Activated CD8-positive, alpha-beta T cell treated with anti-CD3 and anti-CD28 coated beads, Interleukin-2, amount 10 ng/mL, durations not matched to agents 7 days and 5 days (primary cell): Measurements from ENCODE around the gene GGTA1. TPM values are rescaled to one million over a fixed set of nuclear protein-coding genes. Genes with fewer than 3 reads are reported as not detected.
A peak's percentile ranks its signal among the peaks of the same experiment; 100 is the strongest.
"Not testable (repeated sequence)": the region's sequence is repeated elsewhere in the genome, so short reads cannot be mapped to it uniquely, and the experiment has no call there.

Source experiments
- ATAC-seq: fragments of 150-1000 bp; cut with Tn5 transposase; one replicate; pipeline ENCODE4 v1.10.0; 2021; ENCODE audit warnings: moderate library complexity
- CTCF ChIA-PET: fragments of 350-600 bp; sonication (Branson Sonifier 250); formaldehyde crosslinking; loops from one replicate; lab custom pipeline; 2021; ENCODE audit warnings: antibody characterized with exemption; lab: Charles Lee
- POLR2A ChIA-PET: fragments of 350-600 bp; sonication (Branson Sonifier 250); formaldehyde crosslinking; loops from one replicate; lab custom pipeline; 2021; ENCODE audit warnings: antibody characterized with exemption; lab: Charles Lee
- DNase-seq: peaks from one replicate; pipeline ENCODE4 v3.0.0-alpha.2; 2020
- H3K27ac Mint-ChIP-seq: one replicate; pipeline ENCODE4 v1.8.0; 2021; ENCODE audit warnings: mild to moderate bottlenecking, mixed read lengths
- H3K27me3 Mint-ChIP-seq: one replicate; pipeline ENCODE4 v1.8.0; 2021; ENCODE audit warnings: low read depth, mixed read lengths
- H3K36me3 Mint-ChIP-seq: one replicate; pipeline ENCODE4 v1.8.0; 2021; ENCODE audit warnings: low read depth, mixed read lengths
- H3K4me1 Mint-ChIP-seq: one replicate; pipeline ENCODE4 v1.8.0; 2021; ENCODE audit warnings: low read depth, mixed read lengths
- H3K4me3 Mint-ChIP-seq: one replicate; pipeline ENCODE4 v1.8.0; 2021; ENCODE audit warnings: mild to moderate bottlenecking, mixed read lengths
- H3K9me3 Mint-ChIP-seq: one replicate; pipeline ENCODE4 v1.8.0; 2022; ENCODE audit warnings: mixed read lengths; ENCODE audit not compliant: insufficient read depth
- total RNA-seq, 2 experiments: library from RNA; stranded (reverse); gene quantifications; one replicate each; pipeline ENCODE4 v1.2.3, GENCODE V29; 2021

GGTA1 gene
- total RNA-seq, 2 experiments from 2014 or later: not detected

GRCh38 chr9:121478816-121479676, 20.6 kb downstream of the GGTA1 start:
- ChIA-PET CTCF (interaction anchor here (0.8 to 1.6 kb wide), 2 partner anchors 18 to 19 kb away, joined by 3 to 6 read pairs; no protein-coding TSS in a partner anchor), POLR2A (no interaction called here)
- ATAC-seq: no peak
- H3K4me1 Mint-ChIP-seq: no peaks in the 10 kb centered on the region
- no peak overlapping the region for H3K27ac Mint-ChIP-seq
- H3K4me3 Mint-ChIP-seq: no peak overlapping the region
- no peaks in the 10 kb centered on the region for H3K9me3 Mint-ChIP-seq
- no peaks in the 10 kb centered on the region for H3K36me3 Mint-ChIP-seq
- peaks cover 19% of the 10 kb centered on the region for H3K27me3 Mint-ChIP-seq
- no peak for DNase-seq

DNA sequence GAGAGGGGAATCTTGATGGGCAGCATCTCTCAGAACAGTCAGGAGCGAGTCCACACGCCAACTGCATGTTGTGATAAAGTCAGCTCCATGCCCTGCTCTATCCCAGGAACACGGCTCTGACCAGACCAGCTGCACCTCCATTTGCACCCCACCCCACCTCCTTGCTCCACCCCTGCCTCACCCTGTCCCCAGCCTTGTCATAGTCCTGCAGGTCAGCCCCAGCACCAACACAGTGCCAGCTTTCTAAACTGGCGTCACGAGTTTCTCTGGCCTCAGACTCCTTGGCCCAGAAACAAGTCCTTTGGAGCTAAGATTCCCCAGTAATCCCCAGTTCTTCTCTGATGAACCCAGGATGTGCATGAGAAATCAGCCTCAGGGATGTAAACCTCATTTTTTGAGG, 23.5 kb downstream of the GGTA1 start:
- DNase-seq (no peak), ATAC-seq (no peak)
- ChIA-PET POLR2A (no interaction called here), CTCF (interaction anchor here (2.0 kb wide), 1 partner anchor 14 kb away, joined by 5 read pairs; no protein-coding TSS in a partner anchor)
- Mint-ChIP-seq H3K36me3 (no peaks in the 10 kb centered on the region), H3K4me1 (no peaks in the 10 kb centered on the region), H3K27ac (no peak overlapping the region), H3K27me3 (peaks cover 25% of the 10 kb centered on the region), H3K9me3 (no peaks in the 10 kb centered on the region), H3K4me3 (no peak overlapping the region)

- no peak for ATAC-seq
- Mint-ChIP-seq H3K27me3 (peaks cover 38% of the 10 kb centered on the region), H3K36me3 (no peaks in the 10 kb centered on the region), H3K4me3 (no peak overlapping the region), H3K9me3 (no peaks in the 10 kb centered on the region), H3K27ac (no peak overlapping the region), H3K4me1 (no peaks in the 10 kb centered on the region)
- ChIA-PET POLR2A (no interaction called here), CTCF (no interaction called here)
- no peak for DNase-seq
Measured at GRCh38 chr9:121474231-121474947, 25.3 kb downstream of the GGTA1 start.

GRCh38 chr9:121473229-121473628, 26.4 kb downstream of the GGTA1 start:
- peaks cover 48% of the 10 kb centered on the region for H3K27me3 Mint-ChIP-seq
- H3K4me1 Mint-ChIP-seq: no peaks in the 10 kb centered on the region
- ChIA-PET POLR2A (no interaction called here), CTCF (no interaction called here)
- no peaks in the 10 kb centered on the region for H3K36me3 Mint-ChIP-seq
- H3K4me3 Mint-ChIP-seq: no peak overlapping the region
- ATAC-seq (no peak), DNase-seq (no peak)
- H3K27ac Mint-ChIP-seq: no peak overlapping the region
- no peaks in the 10 kb centered on the region for H3K9me3 Mint-ChIP-seq

DNA sequence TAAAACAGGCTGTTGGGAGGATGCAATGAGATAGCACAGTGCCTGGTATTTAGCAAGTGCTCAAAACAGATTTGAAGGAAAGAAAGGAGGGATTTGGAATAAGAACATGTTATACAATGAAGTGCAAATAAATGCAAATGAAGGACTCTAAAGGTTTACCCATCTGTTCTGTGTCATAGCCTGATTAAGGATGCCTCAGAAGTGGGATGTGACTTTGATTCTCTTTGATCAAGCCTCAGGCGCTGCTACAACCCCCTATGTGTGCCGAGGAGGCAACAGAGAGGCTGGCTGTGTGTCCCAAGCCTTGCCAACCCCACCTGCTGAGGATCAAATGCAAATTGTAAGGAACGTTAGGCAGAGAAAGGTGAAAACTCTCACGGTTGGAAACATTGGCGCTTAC, 27.2 kb downstream of the GGTA1 start:
- ChIA-PET CTCF (no interaction called here), POLR2A (no interaction called here)
- no peak for DNase-seq
- Mint-ChIP-seq H3K9me3 (no peaks in the 10 kb centered on the region), H3K4me3 (no peak overlapping the region), H3K4me1 (no peaks in the 10 kb centered on the region), H3K27me3 (peaks cover 46% of the 10 kb centered on the region), H3K27ac (no peak overlapping the region), H3K36me3 (no peaks in the 10 kb centered on the region)
- ATAC-seq: no peak

DNA sequence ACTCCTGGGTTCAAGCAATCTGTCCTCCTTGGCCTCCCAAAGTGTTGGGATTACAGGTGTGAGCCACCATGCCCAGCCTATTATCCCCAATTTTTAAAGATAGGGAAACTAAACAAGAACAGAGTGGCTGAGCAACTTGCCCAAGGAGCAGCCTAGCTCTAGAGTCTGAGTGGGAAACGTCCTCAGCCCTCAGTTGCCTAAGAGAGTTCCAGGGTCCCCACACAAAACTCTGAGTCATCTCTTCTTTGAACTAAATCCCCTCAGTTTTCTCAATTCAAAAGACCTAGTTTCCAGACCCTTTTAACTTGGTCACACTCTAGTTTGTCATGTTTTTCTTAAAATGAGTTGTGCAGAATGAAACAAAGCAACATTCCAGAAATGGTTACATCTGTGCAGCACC, 33.5 kb downstream of the GGTA1 start:
- H3K27me3 Mint-ChIP-seq: peaks cover 44% of the 10 kb centered on the region
- no peak overlapping the region for H3K4me3 Mint-ChIP-seq
- no peaks in the 10 kb centered on the region for H3K36me3 Mint-ChIP-seq
- no peaks in the 10 kb centered on the region for H3K9me3 Mint-ChIP-seq
- POLR2A ChIA-PET: no interaction called here
- H3K27ac Mint-ChIP-seq: no peak overlapping the region
- CTCF ChIA-PET: no interaction called here
- H3K4me1 Mint-ChIP-seq: peaks cover 9% of the 10 kb centered on the region
- no peak for ATAC-seq
- no peak for DNase-seq

DNA sequence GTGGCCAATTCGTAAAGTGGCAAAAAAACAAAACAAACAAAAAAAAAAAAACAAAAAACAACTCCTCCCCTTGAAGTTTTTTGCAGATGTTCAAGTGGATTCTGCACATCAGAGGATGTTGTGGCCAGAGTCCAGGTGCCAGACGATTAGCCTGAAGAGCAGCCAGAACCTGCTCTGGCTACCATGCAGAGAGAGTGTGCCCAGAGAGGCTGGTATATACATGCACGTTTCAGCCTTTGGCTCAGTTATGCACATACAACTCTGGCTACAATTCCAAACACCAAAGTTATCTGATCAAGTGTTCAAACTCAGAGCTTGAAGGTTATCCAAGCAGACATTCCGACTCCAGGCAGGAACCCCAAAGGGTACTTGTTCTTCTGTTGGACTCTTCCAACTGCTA, 34.7 kb downstream of the GGTA1 start:
- CTCF ChIA-PET: interaction anchor here (0.7 to 1.1 kb wide), 2 partner anchors 10 to 31 kb away, joined by 3 to 5 read pairs; no protein-coding TSS in a partner anchor
- POLR2A ChIA-PET: no interaction called here
- Mint-ChIP-seq H3K36me3 (no peaks in the 10 kb centered on the region), H3K27ac (no peak overlapping the region), H3K9me3 (no peaks in the 10 kb centered on the region), H3K27me3 (peaks cover 39% of the 10 kb centered on the region), H3K4me3 (no peak overlapping the region), H3K4me1 (peaks cover 9% of the 10 kb centered on the region)
- DNase-seq (no peak), ATAC-seq (no peak)

- ChIA-PET POLR2A (no interaction called here), CTCF (interaction anchor here (0.8 to 3.8 kb wide), 9 partner anchors 11 to 83 kb away, joined by 3 to 34 read pairs (median 4); no protein-coding TSS in a partner anchor)
- no peak overlapping the region for H3K4me3 Mint-ChIP-seq
- H3K9me3 Mint-ChIP-seq: no peaks in the 10 kb centered on the region
- peak; percentile 42 for ATAC-seq
- H3K4me1 Mint-ChIP-seq: peaks cover 9% of the 10 kb centered on the region
- H3K27me3 Mint-ChIP-seq: peaks cover 33% of the 10 kb centered on the region
- H3K27ac Mint-ChIP-seq: no peak overlapping the region
- no peaks in the 10 kb centered on the region for H3K36me3 Mint-ChIP-seq
- DNase-seq: peak; percentile 43
Measured at GRCh38 chr9:121463026-121463807, 36.4 kb downstream of the GGTA1 start.

GRCh38 chr9:121459513-121459912, 40.1 kb downstream of the GGTA1 start:
- Mint-ChIP-seq H3K4me3 (no peak overlapping the region), H3K27ac (no peak overlapping the region), H3K36me3 (no peaks in the 10 kb centered on the region), H3K27me3 (peaks cover 38% of the 10 kb centered on the region), H3K4me1 (peaks cover 26% of the 10 kb centered on the region), H3K9me3 (no peaks in the 10 kb centered on the region)
- no peak for DNase-seq
- ChIA-PET POLR2A (no interaction called here), CTCF (no interaction called here)
- ATAC-seq: no peak

- H3K4me3 Mint-ChIP-seq, DNase-seq, ATAC-seq, H3K9me3 Mint-ChIP-seq, CTCF ChIA-PET, H3K36me3 Mint-ChIP-seq, H3K27ac Mint-ChIP-seq: not testable (repeated sequence)
- POLR2A ChIA-PET: interaction anchor here (0.6 kb wide), 1 partner anchor 137 kb away, joined by 3 read pairs; no protein-coding TSS in a partner anchor
- H3K27me3 Mint-ChIP-seq: peaks cover 34% of the 10 kb centered on the region
- H3K4me1 Mint-ChIP-seq: peaks cover 33% of the 10 kb centered on the region
Measured at GRCh38 chr9:121458449-121458848, 41.2 kb downstream of the GGTA1 start.

GRCh38 chr9:121455527-121456239, 44.0 kb downstream of the GGTA1 start:
- POLR2A ChIA-PET: interaction anchor here (0.7 kb wide), 1 partner anchor 50 kb away, joined by 3 read pairs; no protein-coding TSS in a partner anchor
- H3K36me3 Mint-ChIP-seq: no peaks in the 10 kb centered on the region

More at GRCh38 chr9:121455527-121456239, 44.0 kb downstream of the GGTA1 start:
- CTCF ChIA-PET: interaction anchor here (0.7 to 6.1 kb wide), 11 partner anchors 6 to 177 kb away, joined by 3 to 34 read pairs (median 5); no protein-coding TSS in a partner anchor
- Mint-ChIP-seq H3K4me1 (peaks cover 31% of the 10 kb centered on the region), H3K4me3 (no peak overlapping the region), H3K27me3 (peaks cover 24% of the 10 kb centered on the region), H3K27ac (no peak overlapping the region), H3K9me3 (no peaks in the 10 kb centered on the region)
- ATAC-seq (peak; percentile 90), DNase-seq (peak; percentile 77)
